Dedifferentiated amniotic fluid mesenchymal stem cell (primary cell): Measurements from ENCODE around the gene NOXRED1.
A peak's percentile ranks its signal among the peaks of the same experiment; 100 is the strongest.
"Not testable (repeated sequence)": the region's sequence is repeated elsewhere in the genome, so short reads cannot be mapped to it uniquely, and the experiment has no call there.

ENCODE experiments used
- DNase-seq: peaks from one replicate; pipeline ENCODE4 v3.0.0-alpha.2; 2016; ENCODE audit errors: extremely low spot score

The NOXRED1 gene

GRCh38 chr14:77423423-77423822, at the start of gene NOXRED1:
TSS of gene NOXRED1 (minus strand) at chr14:77423523. CDS start at chr14:77422889, 634 bp downstream.
- no peak for DNase-seq

GRCh38 chr14:77470224-77470870, 47.0 kb upstream of the NOXRED1 start:
- no peak for DNase-seq

- no peak for DNase-seq
These were observed 46.2 kb upstream of the NOXRED1 start for GRCh38 chr14:77469539-77469938.

GRCh38 chr14:77469067-77469505, 45.8 kb upstream of the NOXRED1 start:
- DNase-seq: no peak

- DNase-seq: no peak
These were observed 44.5 kb upstream of the NOXRED1 start for GRCh38 chr14:77467801-77468200.

GRCh38 chr14:77459072-77459723, 35.9 kb upstream of the NOXRED1 start:
- peak; percentile 85 for DNase-seq

- DNase-seq: no peak
These were observed 35.1 kb upstream of the NOXRED1 start for GRCh38 chr14:77458249-77458950.

GRCh38 chr14:77457522-77458248, 34.4 kb upstream of the NOXRED1 start, which contains the start of the genes AHSA1 and VIPAS39:
TSS of gene AHSA1 (plus strand) at chr14:77458093. CDS start at chr14:77458190, 97 bp downstream.
TSS of gene VIPAS39 (minus strand) at chr14:77457601. CDS start at chr14:77454102, 3,499 bp downstream.
- DNase-seq: peak; percentile 99

GRCh38 chr14:77457115-77457521, 33.8 kb upstream of the NOXRED1 start:
- no peak for DNase-seq

- no peak for DNase-seq
These were observed 32.8 kb upstream of the NOXRED1 start for GRCh38 chr14:77455966-77456640.

GRCh38 chr14:77442196-77442595, 18.9 kb upstream of the NOXRED1 start:
- no peak for DNase-seq

GRCh38 chr14:77439861-77440260, 16.5 kb upstream of the NOXRED1 start:
- DNase-seq: no peak

- DNase-seq: no peak
These were observed 15.3 kb upstream of the NOXRED1 start for GRCh38 chr14:77438596-77438995.

- no peak for DNase-seq
These were observed 12.7 kb upstream of the NOXRED1 start for GRCh38 chr14:77436042-77436441.

GRCh38 chr14:77426396-77426795, 3.1 kb upstream of the NOXRED1 start:
- no peak for DNase-seq

GRCh38 chr14:77424862-77425261, 1.5 kb upstream of the NOXRED1 start:
- DNase-seq: no peak

GRCh38 chr14:77421201-77421600, 2.1 kb downstream of the NOXRED1 start:
- no peak for DNase-seq

- no peak for DNase-seq
These were observed 6.5 kb downstream of the NOXRED1 start for GRCh38 chr14:77416836-77417235.

- not testable (repeated sequence) for DNase-seq
These were observed 7.2 kb downstream of the NOXRED1 start for GRCh38 chr14:77416098-77416497.

GRCh38 chr14:77415403-77416030, 7.8 kb downstream of the NOXRED1 start:
- DNase-seq: not testable (repeated sequence)

- no peak for DNase-seq
These were observed 14.2 kb downstream of the NOXRED1 start for GRCh38 chr14:77409131-77409533.
